ENCODE data around the gene TNC.

The TNC gene

GRCh38 chr9:114987116-114987515 lies 130.8 kb downstream of the TNC start:
- TF ChIP-seq, protein P1, sequence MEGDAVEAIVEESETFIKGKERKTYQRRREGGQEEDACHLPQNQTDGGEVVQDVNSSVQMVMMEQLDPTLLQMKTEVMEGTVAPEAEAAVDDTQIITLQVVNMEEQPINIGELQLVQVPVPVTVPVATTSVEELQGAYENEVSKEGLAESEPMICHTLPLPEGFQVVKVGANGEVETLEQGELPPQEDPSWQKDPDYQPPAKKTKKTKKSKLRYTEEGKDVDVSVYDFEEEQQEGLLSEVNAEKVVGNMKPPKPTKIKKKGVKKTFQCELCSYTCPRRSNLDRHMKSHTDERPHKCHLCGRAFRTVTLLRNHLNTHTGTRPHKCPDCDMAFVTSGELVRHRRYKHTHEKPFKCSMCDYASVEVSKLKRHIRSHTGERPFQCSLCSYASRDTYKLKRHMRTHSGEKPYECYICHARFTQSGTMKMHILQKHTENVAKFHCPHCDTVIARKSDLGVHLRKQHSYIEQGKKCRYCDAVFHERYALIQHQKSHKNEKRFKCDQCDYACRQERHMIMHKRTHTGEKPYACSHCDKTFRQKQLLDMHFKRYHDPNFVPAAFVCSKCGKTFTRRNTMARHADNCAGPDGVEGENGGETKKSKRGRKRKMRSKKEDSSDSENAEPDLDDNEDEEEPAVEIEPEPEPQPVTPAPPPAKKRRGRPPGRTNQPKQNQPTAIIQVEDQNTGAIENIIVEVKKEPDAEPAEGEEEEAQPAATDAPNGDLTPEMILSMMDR (conservative IDR thresholded peaks at IDR 0.05; ENCODE audit: low read depth, low read length), result no peak
- H3K4me3 ChIP-seq (ENCODE audit: low read length), result no peak overlapping the region
- DNase-seq (ENCODE audit: low read depth), result no peak

GRCh38 chr9:114985959-114986501 lies 131.9 kb downstream of the TNC start:
- DNase-seq (ENCODE audit: low read depth), result no peak
- H3K4me3 ChIP-seq (ENCODE audit: low read length), result no peak overlapping the region
- TF ChIP-seq, protein P1 (conservative IDR thresholded peaks at IDR 0.05; ENCODE audit: low read depth, low read length), result no peak

DNA sequence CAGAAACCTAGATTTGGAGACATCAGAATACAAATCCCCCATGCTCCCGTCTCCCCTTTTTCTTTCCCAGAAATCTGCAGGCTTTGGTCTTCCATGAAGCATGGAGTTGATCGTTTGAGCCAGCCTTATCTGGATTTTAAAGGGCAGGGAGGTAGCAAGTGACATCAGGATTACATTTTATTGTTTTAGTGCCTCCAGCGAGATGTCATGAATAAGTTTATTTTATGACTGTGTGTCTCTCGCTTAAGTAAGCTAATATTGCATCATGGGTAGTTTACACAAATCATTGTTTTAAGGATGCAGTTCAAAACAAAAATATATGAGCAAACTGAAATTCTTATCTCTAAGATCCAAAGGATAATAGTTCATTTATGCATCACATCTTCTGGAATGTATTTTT lies 136.9 kb downstream of the TNC start:
- no peak overlapping the region for H3K4me3 ChIP-seq (ENCODE audit: low read length)
- TF ChIP-seq, protein P1 (conservative IDR thresholded peaks at IDR 0.05; ENCODE audit: low read depth, low read length), result no peak
- DNase-seq (ENCODE audit: low read depth), result no peak

DNA sequence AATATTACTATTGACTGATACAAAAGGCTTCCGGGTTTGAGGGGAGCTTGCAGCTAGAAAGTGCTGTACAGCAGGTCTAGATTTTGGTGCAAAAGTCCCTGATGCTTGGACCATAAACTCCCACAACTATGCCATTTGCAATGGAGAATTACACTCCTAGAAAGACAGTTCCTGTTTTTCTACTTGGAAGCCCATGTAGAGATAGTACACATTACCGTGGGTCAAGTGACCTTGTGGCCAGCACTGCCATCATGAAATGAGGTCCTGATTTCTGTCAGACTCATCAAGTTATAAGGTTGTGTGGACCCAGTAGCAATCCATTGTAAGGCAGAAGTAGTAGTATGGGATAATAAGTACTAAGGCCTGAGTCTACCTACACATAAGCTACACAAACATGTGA lies 144.7 kb downstream of the TNC start:
- TF ChIP-seq, protein P1 (conservative IDR thresholded peaks at IDR 0.05; ENCODE audit: low read depth, low read length), result no peak
- no peak for DNase-seq (ENCODE audit: low read depth)
- no peak overlapping the region for H3K4me3 ChIP-seq (ENCODE audit: low read length)

DNA sequence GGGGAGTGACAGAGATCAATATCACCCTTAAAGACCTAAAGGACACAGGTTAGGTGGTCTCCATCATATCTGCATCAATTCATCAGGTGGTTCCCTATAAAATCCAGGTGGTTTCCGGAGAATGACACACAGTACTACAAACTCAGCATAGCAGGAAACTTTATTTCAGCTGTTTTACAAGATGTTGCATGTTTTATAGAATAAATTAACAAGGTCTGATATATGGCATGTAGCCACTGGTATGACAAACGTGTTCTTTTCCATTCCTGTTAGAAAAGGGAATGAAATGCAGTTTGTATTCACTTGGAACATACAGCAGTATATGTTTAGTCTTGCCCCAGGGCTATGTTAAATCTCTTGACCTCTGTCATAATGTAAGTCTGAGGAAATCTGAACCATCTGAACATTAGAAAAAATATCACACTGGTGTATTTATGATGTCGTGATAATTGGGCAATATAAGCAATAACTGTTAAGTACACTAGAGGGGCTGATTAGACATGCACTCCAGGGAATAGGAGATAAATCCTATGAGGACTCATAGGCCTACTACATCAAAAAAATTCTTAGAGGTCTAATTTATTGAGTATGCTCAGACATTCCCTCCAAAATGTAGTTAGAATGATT lies 145.3 kb downstream of the TNC start:
- no peak overlapping the region for H3K4me3 ChIP-seq (ENCODE audit: low read length)
- TF ChIP-seq, protein P1 (conservative IDR thresholded peaks at IDR 0.05; ENCODE audit: low read depth, low read length), result no peak
- no peak for DNase-seq (ENCODE audit: low read depth)

Measured in retinal pigment epithelial cell (primary cell).